IPS-18c (cell line): ENCODE results near the gene ZXDB.
"Not testable (repeated sequence)": the region's sequence is repeated elsewhere in the genome, so short reads cannot be mapped to it uniquely, and the experiment has no call there.

Source experiments
- H3K4me3 ChIP-seq: 2 replicates; pipeline ENCODE4 v1.7.0; 2013; ENCODE audit warnings: low read depth, mild to moderate bottlenecking, low read length, moderate library complexity; ENCODE audit not compliant: insufficient read depth
- H3K9me3 ChIP-seq: one replicate; pipeline ENCODE4 v1.6.1; 2013; ENCODE audit warnings: mild to moderate bottlenecking, low read length, moderate library complexity; ENCODE audit not compliant: control insufficient read depth, insufficient read depth

ZXDB gene

DNA sequence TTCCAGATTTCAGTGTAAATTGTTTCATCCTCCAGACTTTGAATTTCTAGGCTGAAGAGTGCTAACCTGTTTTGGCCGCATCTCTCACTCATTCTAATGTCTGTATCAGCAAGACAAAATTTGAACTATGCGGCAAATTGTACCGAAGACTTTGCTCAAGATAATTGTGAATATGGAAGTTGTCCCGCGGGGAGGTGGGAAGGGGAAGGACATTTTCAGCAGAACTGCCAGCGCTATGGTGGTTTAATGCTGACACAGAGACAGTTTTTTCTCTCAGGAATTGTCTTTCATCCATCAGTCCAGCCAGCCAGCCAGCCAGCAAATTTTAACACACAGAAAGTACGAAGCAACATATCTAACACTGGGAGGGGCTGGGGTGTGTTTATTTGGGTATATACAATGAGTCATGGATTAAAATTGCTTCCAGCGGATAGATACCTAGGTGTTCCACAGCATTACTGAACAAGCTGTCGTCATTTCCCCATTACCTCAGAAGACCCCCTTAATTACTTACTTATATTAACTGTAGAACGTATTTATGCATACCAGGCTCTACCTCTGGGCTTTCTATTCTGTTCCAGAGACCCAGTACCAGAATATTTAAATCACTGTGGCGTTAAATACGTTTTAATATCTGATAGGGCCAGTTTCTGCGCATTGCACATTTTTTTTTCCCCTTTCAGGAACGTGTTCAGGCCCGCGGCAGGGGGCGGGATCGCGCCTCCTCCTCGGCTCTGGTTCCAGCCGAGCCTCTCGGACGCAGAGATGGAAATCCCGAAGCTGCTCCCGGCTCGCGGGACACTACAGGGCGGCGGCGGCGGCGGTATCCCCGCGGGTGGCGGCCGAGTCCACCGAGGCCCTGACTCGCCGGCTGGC lies at the start of gene ZXDB:
TSS of gene ZXDB (plus strand) at position 728 of the 876 bp plus-strand sequence. CDS start at position 766, 38 bp downstream.
- peak within 1 kb of the TSS; percentile 52 for H3K4me3 ChIP-seq
- not testable (repeated sequence) for H3K9me3 ChIP-seq

DNA sequence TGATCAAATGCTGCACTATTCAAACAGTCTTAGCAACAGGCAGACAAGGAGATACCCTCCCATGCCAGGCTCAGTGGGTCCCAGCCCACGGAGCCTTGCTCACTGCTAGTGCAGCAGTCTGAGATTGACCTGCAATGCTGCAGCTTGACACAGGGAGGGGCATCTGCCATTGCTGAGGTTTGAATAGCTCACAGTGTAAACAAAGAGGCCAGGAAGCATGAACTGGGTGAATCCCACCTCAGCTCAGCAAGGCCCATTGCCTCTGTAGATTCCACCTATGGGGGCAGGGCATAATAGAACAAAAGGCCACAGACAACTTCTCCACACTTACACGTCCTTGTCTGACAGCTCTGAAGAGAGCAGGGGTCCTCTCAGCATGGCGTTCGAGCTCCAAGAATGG lies 26.6 kb upstream of the ZXDB start:
- no peak overlapping the region for H3K4me3 ChIP-seq
- peaks cover 2% of the 10 kb centered on the region for H3K9me3 ChIP-seq

DNA sequence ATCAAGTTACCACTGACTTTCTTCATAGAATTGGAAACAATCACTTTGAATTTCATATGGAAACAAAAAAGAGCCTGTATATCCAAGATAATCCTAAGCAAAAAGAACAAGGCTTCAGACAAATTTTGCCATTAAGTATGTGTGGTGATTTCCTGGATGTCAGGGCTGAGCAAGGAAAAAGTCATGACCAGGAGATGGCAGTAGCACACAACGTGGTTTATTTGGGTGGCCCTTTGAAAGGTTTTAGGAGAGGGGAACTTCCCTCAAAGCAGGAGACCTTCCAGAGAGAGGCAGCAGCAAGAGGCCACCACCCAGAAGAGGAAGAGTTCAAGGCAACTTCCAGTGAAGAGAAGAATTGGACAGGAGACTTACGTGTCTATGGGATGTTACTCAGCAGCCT lies 18.1 kb upstream of the ZXDB start:
- H3K9me3 ChIP-seq, result no peaks in the 10 kb centered on the region
- no peak overlapping the region for H3K4me3 ChIP-seq

DNA sequence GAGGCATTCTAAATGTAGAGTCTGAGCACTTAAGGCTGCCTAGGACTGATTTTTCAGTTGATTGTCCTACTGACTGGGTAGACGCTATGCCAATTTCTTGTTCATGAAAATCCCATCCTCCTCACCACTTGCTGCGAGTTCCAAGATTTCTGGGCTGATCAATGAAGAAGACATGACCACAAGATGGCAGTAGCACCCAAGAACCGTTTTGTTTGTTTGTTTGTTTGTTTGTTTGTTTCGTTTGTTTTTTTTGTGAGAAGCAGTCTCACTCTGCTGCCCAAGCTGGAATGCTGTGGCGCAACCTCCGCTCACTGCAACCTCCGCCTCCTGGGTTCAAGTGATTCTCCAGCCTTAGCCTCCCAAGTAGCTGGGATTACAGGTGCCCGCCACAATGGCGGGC lies 8.9 kb upstream of the ZXDB start:
- not testable (repeated sequence) for H3K9me3 ChIP-seq, H3K4me3 ChIP-seq

DNA sequence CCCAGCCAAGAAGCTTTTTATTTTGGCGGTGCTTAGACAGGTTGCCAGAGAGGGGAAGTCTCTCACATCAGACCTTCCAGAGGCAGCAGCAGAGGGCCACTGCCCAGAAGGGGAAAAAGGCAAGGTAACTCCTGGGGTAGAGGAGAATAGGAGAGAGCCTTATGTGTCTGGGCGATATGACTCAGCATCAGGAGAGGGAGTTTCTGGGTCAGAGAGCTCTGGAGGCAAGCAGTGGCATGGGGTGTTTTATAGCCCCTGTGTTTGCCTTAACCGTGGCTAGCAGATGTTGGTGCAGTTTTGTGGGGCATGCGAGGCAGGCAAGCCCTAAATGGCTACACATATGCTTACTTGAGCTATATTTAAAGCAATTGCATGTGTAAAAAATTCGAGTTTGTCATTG lies 8.3 kb upstream of the ZXDB start:
- Histone ChIP-seq H3K4me3 (no peak overlapping the region), H3K9me3 (peaks cover 8% of the 10 kb centered on the region)

DNA sequence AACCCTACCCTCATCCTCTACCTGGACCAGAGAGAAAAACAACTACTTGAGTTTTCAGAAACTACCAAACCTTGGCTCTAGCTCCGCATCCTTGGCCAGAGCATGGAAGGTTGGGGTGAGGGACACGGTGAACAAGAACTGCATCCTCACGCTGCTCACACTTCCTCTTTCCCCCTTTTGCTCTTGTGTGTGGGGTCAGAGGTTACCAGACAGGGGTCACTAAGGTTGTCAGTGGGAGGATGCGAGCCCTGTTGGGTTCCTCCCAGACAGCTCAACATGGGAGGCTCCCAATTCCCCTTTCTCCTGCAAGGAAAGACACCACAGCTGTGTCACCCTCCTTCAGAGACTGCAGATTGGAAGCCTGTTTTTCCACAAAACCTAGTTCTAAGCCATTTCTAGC lies 5.5 kb upstream of the ZXDB start:
- Histone ChIP-seq H3K9me3 (peaks cover 10% of the 10 kb centered on the region), H3K4me3 (no peak overlapping the region)

DNA sequence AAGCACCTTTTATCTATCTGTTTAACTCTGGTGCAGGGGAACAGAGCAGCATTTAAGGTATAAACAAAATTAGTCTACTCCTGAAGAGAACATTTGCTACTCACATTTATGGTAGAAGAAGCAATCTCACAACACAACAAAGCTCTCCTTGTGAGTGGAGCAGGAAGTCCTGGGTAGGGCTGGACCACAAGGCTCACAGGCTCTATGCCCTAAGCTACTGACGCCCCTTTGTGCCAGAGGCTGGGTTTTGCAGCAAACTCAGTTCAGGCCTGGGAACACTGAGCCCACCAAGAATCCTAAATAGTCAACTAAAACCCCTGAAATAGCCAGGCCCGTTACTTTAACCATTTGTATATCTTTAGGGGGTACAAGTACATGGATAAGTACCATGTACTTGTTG lies 4.7 kb upstream of the ZXDB start:
- H3K4me3 ChIP-seq, result no peak overlapping the region
- H3K9me3 ChIP-seq, result peaks cover 7% of the 10 kb centered on the region

DNA sequence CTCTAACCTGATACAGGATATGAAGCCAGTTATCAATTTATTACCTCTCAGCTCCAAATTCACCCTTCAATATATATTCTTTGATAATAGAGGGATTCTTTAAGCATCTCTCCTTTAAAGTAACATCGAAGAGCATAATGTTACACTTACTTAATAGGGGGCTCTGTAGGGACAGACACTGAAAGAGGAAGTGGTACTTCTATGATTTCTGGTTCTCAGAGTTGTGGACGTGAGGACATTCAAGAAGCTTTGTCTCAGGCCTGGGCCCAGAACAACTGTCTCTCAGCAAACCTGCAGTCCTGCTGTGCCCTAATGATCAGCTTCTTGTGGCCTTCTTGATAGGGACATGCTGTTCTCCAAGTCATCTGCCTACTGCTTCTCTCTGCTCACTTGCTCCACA lies 4.2 kb upstream of the ZXDB start:
- H3K4me3 ChIP-seq, result no peak overlapping the region
- H3K9me3 ChIP-seq, result peaks cover 4% of the 10 kb centered on the region

DNA sequence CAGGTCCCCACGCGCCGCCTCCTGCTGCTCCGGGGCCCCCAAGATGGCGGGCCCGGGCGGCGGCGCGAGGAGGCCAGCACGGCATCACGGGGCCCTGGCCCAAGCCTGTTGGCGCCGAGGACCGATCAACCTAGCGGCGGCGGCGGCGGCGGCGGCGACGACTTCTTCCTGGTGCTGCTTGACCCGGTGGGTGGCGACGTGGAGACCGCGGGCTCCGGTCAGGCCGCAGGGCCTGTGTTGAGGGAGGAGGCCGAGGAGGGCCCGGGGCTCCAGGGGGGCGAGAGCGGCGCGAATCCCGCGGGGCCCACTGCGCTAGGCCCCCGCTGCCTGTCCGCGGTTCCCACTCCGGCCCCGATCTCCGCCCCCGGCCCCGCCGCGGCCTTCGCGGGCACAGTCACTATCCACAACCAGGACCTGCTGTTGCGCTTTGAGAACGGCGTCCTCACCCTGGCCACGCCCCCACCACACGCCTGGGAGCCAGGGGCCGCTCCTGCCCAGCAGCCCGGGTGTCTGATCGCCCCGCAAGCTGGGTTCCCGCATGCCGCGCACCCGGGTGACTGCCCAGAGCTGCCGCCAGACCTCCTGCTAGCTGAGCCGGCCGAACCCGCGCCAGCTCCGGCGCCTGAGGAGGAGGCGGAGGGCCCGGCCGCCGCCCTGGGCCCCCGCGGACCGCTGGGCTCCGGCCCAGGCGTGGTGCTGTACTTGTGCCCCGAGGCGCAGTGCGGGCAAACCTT lies 516 bp downstream of the ZXDB start:
- H3K9me3 ChIP-seq, result not testable (repeated sequence)
- peak overlapping the region; percentile 52 for H3K4me3 ChIP-seq

DNA sequence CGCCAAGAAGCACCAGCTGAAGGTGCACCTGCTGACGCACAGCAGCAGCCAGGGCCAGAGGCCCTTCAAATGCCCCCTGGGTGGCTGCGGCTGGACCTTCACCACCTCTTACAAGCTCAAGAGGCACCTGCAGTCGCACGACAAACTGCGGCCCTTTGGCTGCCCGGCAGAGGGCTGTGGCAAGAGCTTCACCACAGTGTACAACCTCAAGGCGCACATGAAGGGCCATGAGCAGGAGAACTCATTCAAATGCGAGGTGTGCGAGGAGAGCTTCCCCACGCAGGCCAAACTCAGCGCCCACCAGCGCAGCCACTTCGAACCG lies 1.0 kb downstream of the ZXDB start:
- H3K4me3 ChIP-seq, result peak overlapping the region; percentile 52
- H3K9me3 ChIP-seq, result not testable (repeated sequence)

DNA sequence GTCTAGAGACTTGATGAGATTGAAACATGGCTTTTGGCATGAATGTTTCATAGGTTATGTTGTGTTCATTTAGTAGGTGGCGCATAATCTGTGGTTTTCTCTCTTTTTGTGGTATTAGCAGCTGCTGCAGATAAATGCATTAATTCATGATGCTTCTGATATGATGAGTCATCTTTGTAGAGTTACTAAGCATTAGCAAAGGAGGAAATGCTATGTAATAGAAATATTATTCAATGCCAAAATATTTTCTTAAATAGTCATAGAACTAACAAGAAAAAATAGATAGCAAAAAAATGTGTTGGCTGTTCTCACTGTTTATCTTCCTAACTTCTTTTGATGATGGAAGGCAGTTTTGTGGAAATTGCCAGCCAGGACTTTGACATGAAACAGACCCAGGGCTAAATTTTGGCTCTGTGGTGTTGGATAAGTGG lies 3.6 kb downstream of the ZXDB start:
- peaks cover 2% of the 10 kb centered on the region for H3K9me3 ChIP-seq
- no peak overlapping the region for H3K4me3 ChIP-seq

DNA sequence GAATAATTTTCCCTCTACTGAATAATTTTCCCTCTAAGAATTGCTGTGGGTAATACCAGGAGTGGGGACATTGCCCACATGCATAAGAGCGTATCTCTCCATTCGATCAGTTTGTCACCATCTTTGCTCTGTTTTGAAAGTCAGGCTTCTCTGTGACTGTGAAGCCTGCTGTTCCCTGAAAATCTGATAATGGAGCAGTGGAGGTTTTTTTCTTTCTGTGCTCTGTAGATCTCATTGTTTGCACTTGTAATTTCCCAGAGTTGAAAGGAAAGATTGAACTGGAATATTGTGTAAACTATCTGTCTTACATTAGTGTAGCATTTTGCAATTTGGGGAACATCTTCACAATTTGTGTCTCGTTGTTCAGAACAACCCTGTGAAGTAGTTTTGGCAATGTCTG lies 4.3 kb downstream of the ZXDB start:
- Histone ChIP-seq H3K4me3 (no peak overlapping the region), H3K9me3 (no peaks in the 10 kb centered on the region)

DNA sequence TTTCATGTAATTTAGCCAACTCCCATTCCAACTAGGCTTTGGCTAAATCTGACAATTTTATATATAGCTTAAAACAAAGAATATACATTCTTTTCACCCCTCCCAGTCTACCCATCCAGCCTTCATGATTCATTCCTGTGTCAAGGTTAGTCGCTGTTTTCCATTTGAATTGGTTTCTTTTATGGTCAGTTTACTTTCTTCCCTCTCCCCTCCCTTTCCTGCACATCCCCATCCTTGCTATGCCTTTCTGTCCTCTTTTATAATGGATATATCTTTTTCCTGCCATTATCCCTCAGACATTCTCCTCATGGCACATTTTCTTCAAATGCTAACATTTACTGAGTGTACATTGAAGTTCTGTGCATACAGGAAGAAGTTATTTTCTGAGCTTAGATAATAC lies 4.7 kb downstream of the ZXDB start:
- Histone ChIP-seq H3K9me3 (no peaks in the 10 kb centered on the region), H3K4me3 (no peak overlapping the region; the same call in 1 of the 2 replicates)

DNA sequence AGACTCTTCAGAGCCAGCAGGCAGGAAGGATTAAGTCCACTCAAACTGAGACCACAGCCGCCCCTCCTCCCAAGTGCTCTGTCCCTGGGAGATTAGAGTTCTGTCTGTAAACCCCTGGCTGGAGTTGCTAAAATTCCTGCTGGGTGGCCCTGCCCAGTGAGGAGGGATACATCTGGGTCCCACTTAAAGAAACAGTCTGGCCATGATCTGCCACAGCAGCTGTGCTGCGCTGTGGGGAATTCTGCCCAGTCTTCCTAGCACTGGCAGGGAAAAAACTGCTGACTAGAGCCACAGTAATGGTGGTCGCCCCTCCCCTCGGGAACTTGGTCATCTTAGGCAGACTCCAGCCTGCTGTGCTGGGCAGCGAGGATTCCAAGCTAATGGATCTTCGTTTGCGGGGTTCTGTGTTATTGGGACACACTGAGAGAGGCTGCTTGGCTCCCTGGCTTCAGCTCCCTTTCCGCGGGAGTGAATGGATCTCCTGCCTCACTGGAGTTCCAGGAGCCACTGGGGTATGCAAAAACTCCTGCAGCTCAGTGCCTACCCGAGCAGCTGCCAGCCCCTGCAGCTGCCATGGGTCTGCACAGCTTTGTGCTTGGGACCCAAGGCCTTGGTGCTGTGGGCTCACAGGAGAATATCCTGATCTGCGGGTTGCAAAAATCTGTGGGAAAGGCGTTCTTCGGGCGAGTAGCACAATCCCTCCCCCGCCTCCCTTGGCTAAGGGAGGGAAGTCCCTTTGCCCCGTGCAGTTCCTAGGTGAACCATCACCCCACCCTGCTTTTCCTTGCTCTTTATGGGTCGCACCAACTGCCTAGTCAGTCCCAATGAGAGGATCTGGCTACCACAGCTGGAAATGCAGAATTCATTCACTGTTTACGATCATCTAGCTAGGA lies 15.7 kb downstream of the ZXDB start:
- Histone ChIP-seq H3K4me3 (peak overlapping the region; percentile 1; the same call in 1 of the 2 replicates), H3K9me3 (peaks cover 6% of the 10 kb centered on the region)

DNA sequence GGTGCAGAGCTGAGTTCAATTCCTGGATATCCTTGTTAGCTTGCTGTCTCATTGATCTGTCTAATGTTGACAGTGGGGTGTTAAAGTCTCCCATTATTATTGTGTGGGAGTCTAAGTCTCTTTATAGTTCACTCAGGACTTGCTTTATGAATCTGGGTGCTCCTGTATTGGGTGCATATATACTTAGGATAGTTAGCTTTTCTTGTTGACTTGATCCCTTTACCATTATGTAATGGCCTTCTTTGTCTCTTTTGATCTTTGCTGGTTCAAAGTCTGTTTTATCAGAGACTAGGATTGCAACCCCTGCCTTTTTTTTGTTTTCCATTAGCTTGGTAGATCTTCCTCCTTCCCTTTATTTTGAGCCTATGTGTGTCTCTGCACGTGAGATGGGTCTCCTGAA lies 21.5 kb downstream of the ZXDB start:
- not testable (repeated sequence) for H3K4me3 ChIP-seq, H3K9me3 ChIP-seq

DNA sequence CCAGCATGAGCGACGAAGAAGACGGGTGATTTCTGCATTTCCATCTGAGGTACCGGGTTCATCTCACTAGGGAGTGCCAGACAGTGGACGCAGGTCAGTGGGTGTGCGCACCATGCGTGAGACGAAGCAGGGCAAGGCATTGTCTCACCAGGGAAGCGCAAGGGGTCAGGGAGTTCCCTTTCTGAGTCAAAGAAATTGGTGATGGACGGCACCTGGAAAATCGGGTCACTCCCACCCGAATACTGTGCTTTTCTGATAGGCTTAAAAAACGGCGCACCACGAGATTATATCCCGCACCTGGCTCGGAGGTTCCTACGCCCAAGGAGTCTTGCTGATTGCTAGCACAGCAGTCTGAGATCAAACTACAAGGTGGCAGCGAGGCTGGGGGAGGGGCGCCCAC lies 37.6 kb downstream of the ZXDB start:
- not testable (repeated sequence) for H3K4me3 ChIP-seq, H3K9me3 ChIP-seq

DNA sequence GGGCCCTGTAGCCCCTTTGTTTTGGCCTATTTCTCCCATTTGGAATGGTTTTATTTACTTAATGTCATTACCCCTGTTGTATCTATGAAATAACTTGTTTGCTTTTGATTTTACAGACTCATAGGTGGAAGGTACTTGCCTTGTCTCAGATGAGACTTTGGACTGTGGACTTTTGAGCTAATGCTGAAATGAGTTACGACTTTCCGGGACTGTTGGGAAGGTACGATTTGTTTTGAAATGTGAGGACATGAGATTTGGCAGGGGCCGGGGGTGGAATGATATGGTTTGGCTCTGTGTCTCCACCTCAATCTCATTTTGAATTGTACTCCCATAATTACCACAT lies 48.8 kb downstream of the ZXDB start:
- Histone ChIP-seq H3K4me3 (no peak overlapping the region), H3K9me3 (peaks cover 9% of the 10 kb centered on the region)

DNA sequence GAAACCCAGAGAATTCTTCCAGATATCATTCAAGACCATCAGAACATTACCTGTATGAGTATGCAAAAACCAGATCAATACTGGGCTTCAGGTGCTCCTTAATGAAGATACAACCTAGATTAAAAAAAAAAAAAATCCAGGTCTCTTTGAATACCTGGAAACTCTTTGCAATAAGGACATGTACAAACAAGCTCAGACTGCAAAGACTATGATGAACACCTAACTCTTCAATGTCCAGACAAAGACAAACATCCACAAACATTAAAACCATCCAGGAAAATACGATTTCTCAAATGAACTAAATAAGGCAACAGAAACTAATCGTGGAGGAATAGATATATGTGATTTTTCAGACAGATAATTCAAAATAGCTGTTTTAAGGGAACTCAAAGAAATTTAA lies 49.5 kb downstream of the ZXDB start:
- Histone ChIP-seq H3K9me3 (peaks cover 9% of the 10 kb centered on the region), H3K4me3 (no peak overlapping the region)
